Sigmoid colon (tissue), 4 donors: ENCODE data around the gene PIGR.

Source experiments
- CTCF ChIP-seq, 4 experiments: fragments of 450-650 bp in 3 of 4; fragments of 200-600 bp in 1 of 4; IDR thresholded peaks; one replicate each; pipeline ENCODE4 v1.5.1; 2016 to 2019; ENCODE audit warnings: antibody characterized with exemption in 4 of 4, mild to moderate bottlenecking in 3 of 4, moderate library complexity in 2 of 4
- EP300 ChIP-seq, 4 donors: sonication (generic); formaldehyde crosslinking; IDR thresholded peaks; one replicate each; pipeline ENCODE4 v1.6.1; 2017; ENCODE audit warnings: antibody characterized with exemption in 4 of 4
- POLR2A ChIP-seq, 2 donors: fragments of 450-650 bp; IDR thresholded peaks; one replicate each; pipeline ENCODE4 v1.6.1; 2016; ENCODE audit warnings: antibody characterized with exemption in 2 of 2, mild to moderate bottlenecking in 2 of 2, moderate library complexity in 2 of 2
- POLR2AphosphoS5 ChIP-seq, 4 donors: sonication (generic); formaldehyde crosslinking; IDR thresholded peaks; one replicate each; pipeline ENCODE4 v1.6.1; 2017; ENCODE audit warnings: antibody characterized with exemption in 4 of 4

GRCh38 chr1:206933333-206933945, 12.8 kb downstream of the PIGR start:
- peak in 2 of 4 experiments; percentile 11 to 18 for TF ChIP-seq CTCF (IDR thresholded peaks at IDR 0.05)
- TF ChIP-seq POLR2A (IDR thresholded peaks at IDR 0.05), result no peak
- TF ChIP-seq POLR2AphosphoS5 (IDR thresholded peaks at IDR 0.05), result no peak
- TF ChIP-seq EP300 (IDR thresholded peaks at IDR 0.05), result no peak
